NOMO-1 treated with DMSO at 0.1 percent for 48 hours (cell line): ENCODE measurements around the gene CERS6.
"Not testable (repeated sequence)": the region's sequence is repeated elsewhere in the genome, so short reads cannot be mapped to it uniquely, and the experiment has no call there.

Experiments
- DNase-seq: peaks from one replicate; lab custom pipeline; 2025; ENCODE audit not compliant: unreplicated experiment; lab: John Stamatoyannopoulos, UW

Gene CERS6

GRCh38 chr2:168496906-168497305 lies 40.8 kb downstream of the CERS6 start:
- DNase-seq = no peak

GRCh38 chr2:168499500-168499899 lies 43.4 kb downstream of the CERS6 start:
- DNase-seq = no peak

GRCh38 chr2:168500516-168500915 lies 44.4 kb downstream of the CERS6 start:
- DNase-seq = no peak

GRCh38 chr2:168501466-168502065 lies 45.5 kb downstream of the CERS6 start:
- DNase-seq = no peak

- DNase-seq = not testable (repeated sequence)
Measured at GRCh38 chr2:168502852-168503251, 46.8 kb downstream of the CERS6 start.

- DNase-seq = no peak
Measured at GRCh38 chr2:168503901-168504300, 47.8 kb downstream of the CERS6 start.

GRCh38 chr2:168504323-168504722 lies 48.3 kb downstream of the CERS6 start:
- DNase-seq = no peak

- DNase-seq = no peak
Measured at GRCh38 chr2:168510125-168510756, 54.2 kb downstream of the CERS6 start.

- no peak for DNase-seq
Measured at GRCh38 chr2:168514692-168515091, 58.6 kb downstream of the CERS6 start.

GRCh38 chr2:168515502-168515901 lies 59.4 kb downstream of the CERS6 start:
- no peak for DNase-seq

GRCh38 chr2:168517816-168518215 lies 61.7 kb downstream of the CERS6 start:
- no peak for DNase-seq

- no peak for DNase-seq
Measured at GRCh38 chr2:168518555-168519066, 62.5 kb downstream of the CERS6 start.

GRCh38 chr2:168519534-168520308 lies 63.6 kb downstream of the CERS6 start:
- DNase-seq = no peak

GRCh38 chr2:168521053-168521741 lies 65.1 kb downstream of the CERS6 start:
- DNase-seq = no peak

GRCh38 chr2:168522446-168522845 lies 66.4 kb downstream of the CERS6 start:
- DNase-seq = no peak

- DNase-seq = no peak
Measured at GRCh38 chr2:168524005-168524404, 67.9 kb downstream of the CERS6 start.

- DNase-seq = no peak
Measured at GRCh38 chr2:168525020-168525419, 68.9 kb downstream of the CERS6 start.

- no peak for DNase-seq
Measured at GRCh38 chr2:168525716-168526446, 69.8 kb downstream of the CERS6 start.

GRCh38 chr2:168526641-168527040 lies 70.6 kb downstream of the CERS6 start:
- no peak for DNase-seq

GRCh38 chr2:168528016-168528415 lies 71.9 kb downstream of the CERS6 start:
- peak; percentile 17 for DNase-seq

- DNase-seq = no peak
Measured at GRCh38 chr2:168528469-168528868, 72.4 kb downstream of the CERS6 start.
